LNCaP clone FGC (cell line): ENCODE data around the gene ATP11B.

ENCODE experiments used
- DNase-seq: peaks from one replicate; pipeline ENCODE4 v3.0.0-alpha.2; 2011; ENCODE audit warnings: low read depth
- H3K4me3 ChIP-seq: 2 replicates; pipeline ENCODE4 v1.5.1; 2011; ENCODE audit warnings: mild to moderate bottlenecking, low read depth, low read length, control low read depth
- CTCF ChIP-seq: IDR thresholded peaks from 2 replicates; pipeline ENCODE4 v1.5.1; 2012; ENCODE audit warnings: mild to moderate bottlenecking; ENCODE audit not compliant: control insufficient read depth, insufficient read depth; ENCODE audit errors: extremely low read depth

Gene ATP11B

GRCh38 chr3:182959474-182960350 lies 166.4 kb downstream of the ATP11B start:
- DNase-seq = no peak
- no peak overlapping the region for H3K4me3 ChIP-seq
- no peak for TF ChIP-seq CTCF

DNA sequence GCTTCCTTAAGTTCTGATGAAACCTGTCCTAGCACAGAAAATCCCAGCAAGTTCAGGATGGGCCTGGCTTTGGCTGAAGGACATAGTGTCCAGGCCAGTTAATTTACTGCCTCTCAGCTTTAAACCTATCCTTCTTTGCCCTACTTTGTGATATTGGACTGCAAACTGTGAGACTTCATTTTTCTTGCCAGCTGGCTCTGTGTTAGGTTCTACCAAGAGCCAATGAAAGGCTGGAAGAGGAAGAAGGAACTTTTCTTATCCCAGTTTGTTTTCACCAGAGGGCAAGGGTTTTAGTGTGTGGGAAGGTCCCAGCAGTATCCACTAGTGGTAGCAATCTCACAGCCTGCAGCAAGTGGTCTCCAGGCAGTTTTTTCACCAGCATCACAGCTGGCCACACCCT lies 168.9 kb downstream of the ATP11B start:
- DNase-seq = peak; percentile 89
- no peak for TF ChIP-seq CTCF
- H3K4me3 ChIP-seq = no peak overlapping the region

DNA sequence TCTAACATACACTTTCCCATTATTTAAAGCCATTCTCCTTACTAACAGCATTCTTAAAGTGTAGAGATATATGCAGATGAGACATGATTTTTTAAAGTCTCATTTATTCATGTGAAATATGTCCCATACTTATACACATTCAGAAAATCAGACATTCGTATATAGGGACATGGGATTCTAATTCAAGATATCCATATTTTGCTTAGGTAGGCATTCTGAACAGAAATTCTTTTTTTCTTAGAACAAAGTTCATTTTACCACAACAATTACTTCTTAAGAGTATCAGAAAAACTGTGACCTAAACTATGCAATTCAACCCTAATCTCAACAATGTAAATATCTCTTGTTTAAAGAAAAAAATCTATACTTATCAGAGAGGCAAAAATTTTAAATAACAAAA lies 170.9 kb downstream of the ATP11B start:
- no peak overlapping the region for H3K4me3 ChIP-seq
- no peak for DNase-seq
- no peak for TF ChIP-seq CTCF

DNA sequence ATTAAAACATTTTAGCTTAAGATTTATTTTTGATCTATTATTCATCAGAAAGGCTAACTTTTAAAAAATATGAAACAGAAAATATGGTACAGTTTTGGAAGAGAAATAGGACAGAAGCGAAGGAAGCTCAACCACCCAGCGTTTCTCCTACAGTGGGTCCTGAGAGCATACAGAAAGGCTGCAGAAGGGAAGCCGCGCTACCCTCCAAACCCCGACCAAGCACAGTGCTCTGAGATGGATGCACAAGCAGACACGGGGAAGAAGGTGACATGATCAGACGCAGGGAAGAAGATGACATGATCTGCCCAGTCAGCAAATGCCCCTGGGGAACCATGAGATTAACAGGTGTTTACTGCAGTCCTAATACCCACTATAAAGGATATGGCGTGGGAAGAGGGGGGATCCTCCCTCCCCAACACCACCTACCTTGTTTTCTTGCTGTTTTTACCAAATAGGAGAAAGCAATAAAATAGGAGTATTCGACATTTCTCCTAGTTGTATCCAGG lies 172.6 kb downstream of the ATP11B start:
- DNase-seq = no peak
- no peak for TF ChIP-seq CTCF
- H3K4me3 ChIP-seq = no peak overlapping the region

GRCh38 chr3:182967218-182968204 lies 174.2 kb downstream of the ATP11B start:
- TF ChIP-seq CTCF = no peak
- H3K4me3 ChIP-seq = no peak overlapping the region
- peak; percentile 50 for DNase-seq

DNA sequence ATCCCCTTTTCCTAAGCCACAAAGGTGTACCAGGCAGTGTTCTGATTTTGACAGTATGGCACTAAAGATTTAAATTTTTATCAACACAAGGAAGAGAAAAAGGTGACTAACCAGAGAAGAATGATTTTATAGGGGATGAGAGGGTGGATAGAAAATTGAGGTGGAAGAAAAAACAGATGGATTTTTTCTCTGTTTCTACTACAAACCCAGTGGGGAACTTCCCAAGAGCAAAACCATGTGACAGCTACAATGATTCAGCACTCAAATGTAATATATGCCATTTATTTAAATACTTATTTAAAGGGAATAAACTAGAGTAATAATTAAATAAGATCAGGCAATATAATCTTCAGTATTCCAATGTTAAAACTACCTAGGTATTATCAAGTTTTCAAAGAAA lies 176.0 kb downstream of the ATP11B start:
- no peak overlapping the region for H3K4me3 ChIP-seq
- no peak for DNase-seq
- TF ChIP-seq CTCF = no peak
